Neural progenitor cell (in vitro differentiated cells): ENCODE data around the gene CHAF1B. TPM values are rescaled to one million over a fixed set of nuclear protein-coding genes. Genes with fewer than 3 reads are reported as not detected.

Experiments used
- DNase-seq: peaks from one replicate; pipeline ENCODE4 v3.0.0-alpha.2; 2016; ENCODE audit warnings: low spot score
- H2AFZ ChIP-seq: fragments of 200-600 bp; sonication (generic); replicated peaks from 2 replicates; pipeline ENCODE4 v1.6.1; 2016; ENCODE audit warnings: antibody characterized with exemption
- H3F3A ChIP-seq: fragments of 200-600 bp; sonication (generic); 2 replicates; pipeline ENCODE4 v1.6.1; 2016; ENCODE audit warnings: antibody characterized with exemption, low read depth
- H3K27ac ChIP-seq: fragments of 200-600 bp; sonication (generic); 2 replicates; pipeline ENCODE4 v1.5.1; 2016; ENCODE audit warnings: mild to moderate bottlenecking
- H3K27me3 ChIP-seq: fragments of 200-600 bp; sonication (generic); 2 replicates; pipeline ENCODE4 v1.6.1; 2016; ENCODE audit warnings: mild to moderate bottlenecking, moderate library complexity
- H3K36me3 ChIP-seq: fragments of 200-600 bp; sonication (generic); 2 replicates; pipeline ENCODE4 v1.5.1; 2016
- H3K4me1 ChIP-seq: fragments of 200-600 bp; sonication (generic); 2 replicates; pipeline ENCODE4 v1.6.1; 2016; ENCODE audit warnings: mixed run types
- H3K4me2 ChIP-seq: fragments of 200-600 bp; sonication (generic); 2 replicates; pipeline ENCODE4 v1.6.1; 2016
- H3K4me3 ChIP-seq: fragments of 200-600 bp; sonication (generic); 2 replicates; pipeline ENCODE4 v1.5.1; 2016
- H3K79me2 ChIP-seq: fragments of 200-600 bp; sonication (generic); 2 replicates; pipeline ENCODE4 v1.6.1; 2016; ENCODE audit warnings: low read depth
- H3K9ac ChIP-seq: fragments of 200-600 bp; sonication (generic); 2 replicates; pipeline ENCODE4 v1.6.1; 2016
- H3K9me3 ChIP-seq: fragments of 200-600 bp; sonication (generic); 2 replicates; pipeline ENCODE4 v1.5.1; 2016; ENCODE audit warnings: low read depth
- H4K20me1 ChIP-seq: fragments of 200-600 bp; sonication (generic); 2 replicates; pipeline ENCODE4 v1.6.1; 2016; ENCODE audit warnings: low read depth
- H3K27ac Mint-ChIP-seq: 3 replicates; pipeline ENCODE4 v1.8.0; 2021; ENCODE audit warnings: mixed read lengths
- H3K27me3 Mint-ChIP-seq: 2 replicates; pipeline ENCODE4 v1.8.0; 2022; ENCODE audit warnings: low read depth, mild to moderate bottlenecking, inconsistent platforms, moderate library complexity, mixed read lengths; ENCODE audit not compliant: insufficient read depth
- H3K36me3 Mint-ChIP-seq: 3 replicates; pipeline ENCODE4 v1.8.0; 2021; ENCODE audit warnings: mixed read lengths
- H3K4me1 Mint-ChIP-seq: 3 replicates; pipeline ENCODE4 v1.8.0; 2021; ENCODE audit warnings: mixed read lengths
- H3K4me3 Mint-ChIP-seq: 3 replicates; pipeline ENCODE4 v1.8.0; 2021; ENCODE audit warnings: mild to moderate bottlenecking, moderate library complexity, mixed read lengths
- H3K9me3 Mint-ChIP-seq: 3 replicates; pipeline ENCODE4 v1.8.0; 2020; ENCODE audit warnings: mixed read lengths
- EZH2 ChIP-seq: fragments of 200-600 bp; sonication (generic); IDR thresholded peaks from 2 replicates; pipeline ENCODE4 v1.6.1; 2017; ENCODE audit warnings: antibody characterized with exemption, mild to moderate bottlenecking, moderate library complexity
- EZH2phosphoT487 ChIP-seq: fragments of 200-600 bp; sonication (generic); IDR thresholded peaks from 2 replicates; pipeline ENCODE4 v1.6.1; 2017; ENCODE audit warnings: antibody characterized with exemption
- total RNA-seq: library from RNA; depleted of rRNA; stranded (reverse); fragments of >200 nt; gene quantifications from 2 replicates; pipeline ENCODE4 v1.2.3, GENCODE V29; 2015; ENCODE audit warnings: low replicate concordance
- TF ChIP-seq, protein P1 (sequence below): fragments of 200-600 bp; sonication (generic); IDR thresholded peaks from 2 replicates; pipeline ENCODE4 v1.5.1; 2017; ENCODE audit warnings: antibody characterized with exemption, mild to moderate bottlenecking

The CHAF1B gene
- total RNA-seq, 1 donor from 2014 or later, result 26.1 TPM

DNA sequence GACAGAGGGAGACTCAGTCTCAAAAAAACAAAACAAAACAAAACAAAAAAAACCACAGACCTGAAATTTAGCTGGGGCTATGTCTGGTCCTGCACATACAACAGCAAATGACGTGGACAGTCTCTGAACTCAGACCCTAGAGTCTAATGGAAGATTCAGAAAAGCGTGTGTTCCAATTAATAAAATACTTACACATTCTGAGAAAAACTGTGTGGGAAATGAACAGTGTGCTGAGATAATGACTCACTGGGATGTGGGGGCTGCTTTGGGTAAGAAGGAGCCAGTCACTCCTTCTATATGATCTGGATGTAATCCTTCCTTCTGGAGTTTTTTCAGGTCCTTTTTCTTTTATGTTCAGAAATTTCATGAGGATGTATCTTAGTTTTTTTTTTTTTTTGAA, 65.3 kb downstream of the CHAF1B start:
- no peak overlapping the region for H3K27ac Mint-ChIP-seq
- H3K4me1 Mint-ChIP-seq, result peaks cover 11% of the 10 kb centered on the region
- H3K4me3 Mint-ChIP-seq, result no peak overlapping the region
- peaks cover 2% of the 10 kb centered on the region for H3K27me3 Mint-ChIP-seq
- no peaks in the 10 kb centered on the region for H3K9me3 ChIP-seq
- H3K36me3 ChIP-seq, result no peaks in the 10 kb centered on the region
- H3K79me2 ChIP-seq, result no peaks in the 10 kb centered on the region
- no peaks in the 10 kb centered on the region for H3K27me3 ChIP-seq
- H3K4me3 ChIP-seq, result no peak overlapping the region
- no peak overlapping the region for H3K4me2 ChIP-seq
- no peaks in the 10 kb centered on the region for H3K36me3 Mint-ChIP-seq
- H3K9me3 Mint-ChIP-seq, result peaks cover 3% of the 10 kb centered on the region
- no peak for DNase-seq
- no peak for TF ChIP-seq EZH2phosphoT487
- TF ChIP-seq, protein P1, sequence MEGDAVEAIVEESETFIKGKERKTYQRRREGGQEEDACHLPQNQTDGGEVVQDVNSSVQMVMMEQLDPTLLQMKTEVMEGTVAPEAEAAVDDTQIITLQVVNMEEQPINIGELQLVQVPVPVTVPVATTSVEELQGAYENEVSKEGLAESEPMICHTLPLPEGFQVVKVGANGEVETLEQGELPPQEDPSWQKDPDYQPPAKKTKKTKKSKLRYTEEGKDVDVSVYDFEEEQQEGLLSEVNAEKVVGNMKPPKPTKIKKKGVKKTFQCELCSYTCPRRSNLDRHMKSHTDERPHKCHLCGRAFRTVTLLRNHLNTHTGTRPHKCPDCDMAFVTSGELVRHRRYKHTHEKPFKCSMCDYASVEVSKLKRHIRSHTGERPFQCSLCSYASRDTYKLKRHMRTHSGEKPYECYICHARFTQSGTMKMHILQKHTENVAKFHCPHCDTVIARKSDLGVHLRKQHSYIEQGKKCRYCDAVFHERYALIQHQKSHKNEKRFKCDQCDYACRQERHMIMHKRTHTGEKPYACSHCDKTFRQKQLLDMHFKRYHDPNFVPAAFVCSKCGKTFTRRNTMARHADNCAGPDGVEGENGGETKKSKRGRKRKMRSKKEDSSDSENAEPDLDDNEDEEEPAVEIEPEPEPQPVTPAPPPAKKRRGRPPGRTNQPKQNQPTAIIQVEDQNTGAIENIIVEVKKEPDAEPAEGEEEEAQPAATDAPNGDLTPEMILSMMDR, result no peak
- no peak for TF ChIP-seq EZH2
- H3K27ac ChIP-seq, result no peak overlapping the region
- no peak overlapping the region for H3K9ac ChIP-seq
- H2AFZ ChIP-seq, result no peak overlapping the region
- H3F3A ChIP-seq, result peaks cover 12% of the 10 kb centered on the region
- no peaks in the 10 kb centered on the region for H4K20me1 ChIP-seq
- peaks cover 16% of the 10 kb centered on the region for H3K4me1 ChIP-seq

DNA sequence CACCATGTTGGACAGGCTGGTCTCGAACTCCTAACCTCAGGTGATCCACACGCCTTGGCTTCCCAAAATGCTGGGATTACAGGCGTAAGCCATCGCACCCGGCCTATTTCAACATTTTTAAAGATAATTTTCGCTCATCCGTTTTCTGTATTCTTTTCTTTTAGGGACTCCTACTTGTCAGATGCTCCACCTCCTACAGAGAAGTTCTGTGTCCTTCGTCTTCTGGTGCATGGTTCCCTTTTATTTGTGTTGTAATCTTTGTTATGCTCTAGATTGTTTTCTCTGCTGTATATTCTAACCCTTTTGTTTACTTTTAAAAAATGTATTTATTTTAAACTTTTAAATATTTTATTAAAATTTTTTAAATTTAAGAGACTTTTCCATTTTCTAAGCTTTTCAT, 66.3 kb downstream of the CHAF1B start:
- Histone ChIP-seq H3K4me3 (no peak overlapping the region), H3K36me3 (no peaks in the 10 kb centered on the region), H3K9ac (no peak overlapping the region), H4K20me1 (no peaks in the 10 kb centered on the region), H3F3A (peaks cover 12% of the 10 kb centered on the region), H3K27ac (no peak overlapping the region), H3K79me2 (no peaks in the 10 kb centered on the region), H3K9me3 (no peaks in the 10 kb centered on the region), H3K4me2 (no peak overlapping the region), H2AFZ (no peak overlapping the region), H3K27me3 (no peaks in the 10 kb centered on the region), H3K4me1 (peaks cover 16% of the 10 kb centered on the region)
- Mint-ChIP-seq H3K27ac (no peak overlapping the region), H3K36me3 (no peaks in the 10 kb centered on the region), H3K9me3 (peaks cover 3% of the 10 kb centered on the region), H3K4me1 (peaks cover 11% of the 10 kb centered on the region), H3K27me3 (peaks cover 2% of the 10 kb centered on the region), H3K4me3 (no peak overlapping the region)
- TF ChIP-seq, protein P1, result no peak
- TF ChIP-seq EZH2phosphoT487 (no peak), EZH2 (no peak)
- DNase-seq, result no peak

DNA sequence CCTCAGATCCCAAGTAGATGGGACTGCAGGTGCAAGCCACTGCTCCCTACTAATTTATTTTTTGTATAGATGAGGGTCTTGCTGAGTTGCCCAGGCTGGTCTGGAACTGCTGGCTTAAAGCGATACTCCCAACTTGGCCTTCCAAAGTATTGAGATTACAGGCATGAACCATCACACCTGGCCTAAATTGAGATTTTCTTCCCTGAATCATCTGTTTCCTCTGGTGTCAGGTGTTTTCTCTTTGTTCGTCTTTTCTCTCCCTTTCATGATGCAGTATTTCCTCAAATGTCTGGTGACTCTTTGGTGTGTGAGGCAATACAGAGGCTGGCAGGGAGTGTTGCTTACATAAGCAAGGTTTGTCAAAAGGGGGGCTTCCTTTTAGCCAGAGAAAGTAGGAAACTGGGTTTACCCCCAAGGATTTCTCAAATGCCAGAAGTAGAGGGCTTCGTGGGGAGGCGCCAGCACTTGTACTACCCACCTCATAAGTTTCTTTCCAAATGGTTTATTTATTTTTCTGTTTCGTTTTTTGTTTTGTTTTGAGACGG, 67.2 kb downstream of the CHAF1B start:
- Mint-ChIP-seq H3K36me3 (no peaks in the 10 kb centered on the region), H3K4me1 (peaks cover 11% of the 10 kb centered on the region), H3K27ac (no peak overlapping the region), H3K4me3 (no peak overlapping the region), H3K9me3 (peaks cover 3% of the 10 kb centered on the region), H3K27me3 (peaks cover 9% of the 10 kb centered on the region)
- H3K27me3 ChIP-seq, result no peaks in the 10 kb centered on the region
- H3K27ac ChIP-seq, result no peak overlapping the region
- H3K9ac ChIP-seq, result no peak overlapping the region
- no peaks in the 10 kb centered on the region for H3K79me2 ChIP-seq
- H3K9me3 ChIP-seq, result no peaks in the 10 kb centered on the region
- TF ChIP-seq EZH2phosphoT487, result no peak
- TF ChIP-seq, protein P1, result no peak
- TF ChIP-seq EZH2, result no peak
- DNase-seq, result no peak
- H3K36me3 ChIP-seq, result no peaks in the 10 kb centered on the region
- no peak overlapping the region for H2AFZ ChIP-seq
- H4K20me1 ChIP-seq, result no peaks in the 10 kb centered on the region
- no peak overlapping the region for H3K4me3 ChIP-seq
- H3K4me2 ChIP-seq, result no peak overlapping the region
- peaks cover 16% of the 10 kb centered on the region for H3K4me1 ChIP-seq
- H3F3A ChIP-seq, result peaks cover 12% of the 10 kb centered on the region
